Measurements from ENCODE around the gene OPA1. TPM values are rescaled to one million over a fixed set of nuclear protein-coding genes. Genes with fewer than 3 reads are reported as not detected.

Gene OPA1
- total RNA-seq, 2 experiments from 2014 or later = 56.1 to 57.6 TPM

GRCh38 chr3:193594946-193595689 lies 2.1 kb downstream of the OPA1 start:
- Histone ChIP-seq H3K27me3 (ENCODE audit: control insufficient read depth in 1 of 2, insufficient read depth in 2 of 2, low read length in 2 of 2) (no peaks in the 10 kb centered on the region), H3K27ac (ENCODE audit: low read depth in 1 of 2, low read length in 2 of 2) (no peak overlapping the region), H3K9me3 (ENCODE audit: control insufficient read depth in 1 of 2, insufficient read depth in 1 of 2, low read length in 2 of 2) (no peaks in the 10 kb centered on the region), H3K4me3 (ENCODE audit: low read length) (no peak overlapping the region), H3K4me1 (ENCODE audit: insufficient read depth, low read length) (peaks cover 28% of the 10 kb centered on the region), H3K36me3 (ENCODE audit: insufficient read depth, low read length) (peaks cover 13% of the 10 kb centered on the region)
- ChIA-PET CTCF (no interaction called here), POLR2A (no interaction called here)
- peak overlapping the region; percentile 92 for H3K4me3 Mint-ChIP-seq
- no peaks in the 10 kb centered on the region for H3K27me3 Mint-ChIP-seq
- H3K36me3 Mint-ChIP-seq (ENCODE audit: low read depth) = peaks cover 28% of the 10 kb centered on the region
- peak overlapping the region; percentile 19 for H3K27ac Mint-ChIP-seq
- ATAC-seq (ENCODE audit: poor library complexity) (no peak), DNase-seq (no peak)
- H3K9me3 Mint-ChIP-seq = no peaks in the 10 kb centered on the region
- no peak for TF ChIP-seq CTCF (IDR thresholded peaks at IDR 0.05)
- intact Hi-C loops (cut with DNase I, micrococcal nuclease) = loop anchor here in 1 of 2 experiments (10.0 kb wide), 1 partner anchor 990 kb away; no protein-coding TSS in a partner anchor
- peaks cover 75% of the 10 kb centered on the region for H3K4me1 Mint-ChIP-seq (ENCODE audit: low read depth)

- Histone ChIP-seq H3K4me1 (ENCODE audit: insufficient read depth, low read length) (peaks cover 28% of the 10 kb centered on the region), H3K4me3 (ENCODE audit: low read length) (no peak overlapping the region), H3K36me3 (ENCODE audit: insufficient read depth, low read length) (peaks cover 13% of the 10 kb centered on the region), H3K27ac (ENCODE audit: low read depth in 1 of 2, low read length in 2 of 2) (no peak overlapping the region), H3K9me3 (ENCODE audit: control insufficient read depth in 1 of 2, insufficient read depth in 1 of 2, low read length in 2 of 2) (no peaks in the 10 kb centered on the region), H3K27me3 (ENCODE audit: control insufficient read depth in 1 of 2, insufficient read depth in 2 of 2, low read length in 2 of 2) (no peaks in the 10 kb centered on the region)
- H3K4me1 Mint-ChIP-seq (ENCODE audit: low read depth) = peaks cover 84% of the 10 kb centered on the region
- H3K4me3 Mint-ChIP-seq = no peak overlapping the region
- peak overlapping the region; percentile 19 for H3K27ac Mint-ChIP-seq
- intact Hi-C loops (cut with DNase I, micrococcal nuclease) = loop anchor here in 1 of 2 experiments (10.0 kb wide), 1 partner anchor 989 kb away; no protein-coding TSS in a partner anchor
- TF ChIP-seq CTCF (IDR thresholded peaks at IDR 0.05) = peak; percentile 14
- no peak for ATAC-seq (ENCODE audit: poor library complexity)
- DNase-seq = no peak
- ChIA-PET POLR2A (no interaction called here), CTCF (no interaction called here)
- no peaks in the 10 kb centered on the region for H3K9me3 Mint-ChIP-seq
- no peaks in the 10 kb centered on the region for H3K27me3 Mint-ChIP-seq
- peaks cover 28% of the 10 kb centered on the region for H3K36me3 Mint-ChIP-seq (ENCODE audit: low read depth)
These were observed 3.0 kb downstream of the OPA1 start for GRCh38 chr3:193595939-193596487.

GRCh38 chr3:193598202-193598601 lies 5.2 kb downstream of the OPA1 start:
- TF ChIP-seq CTCF (IDR thresholded peaks at IDR 0.05) = no peak
- Mint-ChIP-seq H3K9me3 (no peaks in the 10 kb centered on the region), H3K27ac (no peak overlapping the region), H3K36me3 (ENCODE audit: low read depth) (peaks cover 24% of the 10 kb centered on the region), H3K4me3 (no peak overlapping the region), H3K27me3 (no peaks in the 10 kb centered on the region), H3K4me1 (ENCODE audit: low read depth) (peaks cover 88% of the 10 kb centered on the region)
- CTCF ChIA-PET = no interaction called here
- ATAC-seq (ENCODE audit: poor library complexity) (no peak), DNase-seq (no peak)
- H3K36me3 ChIP-seq (ENCODE audit: insufficient read depth, low read length) = peaks cover 16% of the 10 kb centered on the region
- POLR2A ChIA-PET = no interaction called here
- no peaks in the 10 kb centered on the region for H3K9me3 ChIP-seq (ENCODE audit: control insufficient read depth in 1 of 2, insufficient read depth in 1 of 2, low read length in 2 of 2)
- peaks cover 19% of the 10 kb centered on the region for H3K4me1 ChIP-seq (ENCODE audit: insufficient read depth, low read length)
- H3K27ac ChIP-seq (ENCODE audit: low read depth in 1 of 2, low read length in 2 of 2) = no peak overlapping the region
- intact Hi-C loops (cut with DNase I, micrococcal nuclease) = loop anchor here in 1 of 2 experiments (10.0 kb wide), 1 partner anchor 987 kb away; no protein-coding TSS in a partner anchor
- H3K4me3 ChIP-seq (ENCODE audit: low read length) = no peak overlapping the region
- H3K27me3 ChIP-seq (ENCODE audit: control insufficient read depth in 1 of 2, insufficient read depth in 2 of 2, low read length in 2 of 2) = no peaks in the 10 kb centered on the region

All from CD4-positive, alpha-beta T cell (primary cell).